GM18861 (cell line): ENCODE data around the gene GJD4.

Experiments used
- ATAC-seq: cut with Tn5 transposase; IDR thresholded peaks from one replicate; pipeline ENCODE4 v1.9.1; 2021; ENCODE audit not compliant: unreplicated experiment

GJD4 gene

GRCh38 chr10:35578618-35578956 is 26.6 kb upstream of the GJD4 start:
- no peak for ATAC-seq

GRCh38 chr10:35579116-35579515 is 26.0 kb upstream of the GJD4 start:
- ATAC-seq: no peak

- no peak for ATAC-seq
These were observed 25.3 kb upstream of the GJD4 start for GRCh38 chr10:35579726-35580422.

GRCh38 chr10:35580423-35580770 is 24.7 kb upstream of the GJD4 start:
- ATAC-seq: no peak

GRCh38 chr10:35581655-35582054 is 23.5 kb upstream of the GJD4 start:
- ATAC-seq: no peak

- no peak for ATAC-seq
These were observed 20.2 kb upstream of the GJD4 start for GRCh38 chr10:35584946-35585345.

- ATAC-seq: no peak
These were observed 19.8 kb upstream of the GJD4 start for GRCh38 chr10:35585356-35585755.

- ATAC-seq: no peak
These were observed 19.1 kb upstream of the GJD4 start for GRCh38 chr10:35585903-35586535.

- ATAC-seq: no peak
These were observed 16.3 kb upstream of the GJD4 start for GRCh38 chr10:35588836-35589235.

- no peak for ATAC-seq
These were observed 12.7 kb upstream of the GJD4 start for GRCh38 chr10:35592441-35592840.

- no peak for ATAC-seq
These were observed 10.7 kb upstream of the GJD4 start for GRCh38 chr10:35594115-35595079.

- no peak for ATAC-seq
These were observed 10.0 kb upstream of the GJD4 start for GRCh38 chr10:35595106-35595505.

- no peak for ATAC-seq
These were observed 6.8 kb upstream of the GJD4 start for GRCh38 chr10:35598379-35598778.

GRCh38 chr10:35600193-35600592 is 4.9 kb upstream of the GJD4 start:
- ATAC-seq: no peak

- ATAC-seq: no peak
These were observed 1.3 kb downstream of the GJD4 start for GRCh38 chr10:35606430-35606829.

- no peak for ATAC-seq
These were observed 2.6 kb downstream of the GJD4 start for GRCh38 chr10:35607475-35608327.

- ATAC-seq: no peak
These were observed 3.2 kb downstream of the GJD4 start for GRCh38 chr10:35608328-35608672.

GRCh38 chr10:35611750-35612149 is 6.6 kb downstream of the GJD4 start:
- no peak for ATAC-seq

GRCh38 chr10:35612385-35613106 is 7.4 kb downstream of the GJD4 start:
- ATAC-seq: no peak

GRCh38 chr10:35613107-35613440 is 7.9 kb downstream of the GJD4 start:
- no peak for ATAC-seq
